AG10803 (cell line): ENCODE data around the gene CYB5A.

ENCODE experiments used
- DNase-seq: peaks from one replicate; pipeline ENCODE4 v3.0.0; 2010; ENCODE audit warnings: low read depth
- H3K4me3 ChIP-seq: 2 replicates; pipeline ENCODE4 v1.5.1; 2011; ENCODE audit warnings: mild to moderate bottlenecking, low read length, control low read depth
- TF ChIP-seq, protein P1 (sequence below): conservative IDR thresholded peaks from 2 replicates; pipeline ENCODE4 v1.5.1; 2011; ENCODE audit warnings: mild to moderate bottlenecking, low read length, control low read depth, inconsistent platforms

The CYB5A gene

DNA sequence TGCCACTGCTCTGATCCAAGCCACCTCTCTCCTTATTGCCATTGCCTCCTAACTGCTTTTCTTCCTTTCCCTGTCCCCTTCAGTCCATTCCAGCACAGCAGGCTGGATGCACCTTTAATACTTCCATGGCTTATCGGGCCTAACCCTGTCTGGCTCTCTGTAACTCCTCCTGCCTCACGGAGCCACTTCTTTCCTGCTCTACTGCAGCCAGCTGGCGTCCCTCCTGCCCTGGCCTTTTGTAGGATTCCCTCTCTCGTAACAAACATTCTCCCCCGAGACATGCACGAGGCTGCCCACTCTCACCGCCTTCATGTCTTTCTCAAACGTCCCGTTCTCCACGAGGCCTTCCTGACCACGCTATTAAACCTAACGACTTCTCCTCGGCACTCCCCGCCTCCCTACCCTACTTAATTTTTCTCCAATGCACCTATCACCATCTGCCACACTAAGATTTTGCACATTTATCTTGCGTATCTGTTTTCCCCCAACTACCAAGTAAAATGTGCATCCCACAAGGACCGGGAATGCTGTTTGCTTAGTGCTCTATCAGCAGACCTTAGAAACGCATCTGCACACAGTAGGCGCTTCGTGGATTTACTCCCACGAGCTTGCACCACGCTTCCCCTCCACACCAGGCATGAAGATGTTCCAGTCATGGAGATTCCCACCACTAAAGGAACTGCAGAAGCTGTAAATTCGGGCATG, 23.1 kb upstream of the CYB5A start:
- TF ChIP-seq, protein P1, sequence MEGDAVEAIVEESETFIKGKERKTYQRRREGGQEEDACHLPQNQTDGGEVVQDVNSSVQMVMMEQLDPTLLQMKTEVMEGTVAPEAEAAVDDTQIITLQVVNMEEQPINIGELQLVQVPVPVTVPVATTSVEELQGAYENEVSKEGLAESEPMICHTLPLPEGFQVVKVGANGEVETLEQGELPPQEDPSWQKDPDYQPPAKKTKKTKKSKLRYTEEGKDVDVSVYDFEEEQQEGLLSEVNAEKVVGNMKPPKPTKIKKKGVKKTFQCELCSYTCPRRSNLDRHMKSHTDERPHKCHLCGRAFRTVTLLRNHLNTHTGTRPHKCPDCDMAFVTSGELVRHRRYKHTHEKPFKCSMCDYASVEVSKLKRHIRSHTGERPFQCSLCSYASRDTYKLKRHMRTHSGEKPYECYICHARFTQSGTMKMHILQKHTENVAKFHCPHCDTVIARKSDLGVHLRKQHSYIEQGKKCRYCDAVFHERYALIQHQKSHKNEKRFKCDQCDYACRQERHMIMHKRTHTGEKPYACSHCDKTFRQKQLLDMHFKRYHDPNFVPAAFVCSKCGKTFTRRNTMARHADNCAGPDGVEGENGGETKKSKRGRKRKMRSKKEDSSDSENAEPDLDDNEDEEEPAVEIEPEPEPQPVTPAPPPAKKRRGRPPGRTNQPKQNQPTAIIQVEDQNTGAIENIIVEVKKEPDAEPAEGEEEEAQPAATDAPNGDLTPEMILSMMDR: no peak
- H3K4me3 ChIP-seq: no peak overlapping the region
- no peak for DNase-seq

DNA sequence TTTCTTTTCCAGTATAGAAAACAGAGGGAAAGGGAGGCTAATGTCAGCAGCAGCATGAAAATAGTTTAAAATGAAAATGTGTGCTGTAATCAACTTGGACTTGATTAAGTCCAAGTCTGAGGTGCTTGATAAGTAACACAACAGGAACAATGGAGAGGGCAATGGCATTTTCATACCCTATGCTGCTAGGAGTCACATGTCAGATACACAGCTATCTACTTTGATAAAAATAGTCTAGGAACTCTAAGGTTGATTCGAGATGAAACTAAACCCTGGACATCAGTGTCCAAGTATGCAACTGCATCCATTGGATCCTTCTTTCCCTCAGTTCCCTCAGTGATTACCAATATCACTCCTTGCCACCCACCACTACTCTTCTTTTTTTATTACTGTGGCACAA, 19.2 kb upstream of the CYB5A start:
- TF ChIP-seq, protein P1: no peak
- no peak for DNase-seq
- H3K4me3 ChIP-seq: no peak overlapping the region

DNA sequence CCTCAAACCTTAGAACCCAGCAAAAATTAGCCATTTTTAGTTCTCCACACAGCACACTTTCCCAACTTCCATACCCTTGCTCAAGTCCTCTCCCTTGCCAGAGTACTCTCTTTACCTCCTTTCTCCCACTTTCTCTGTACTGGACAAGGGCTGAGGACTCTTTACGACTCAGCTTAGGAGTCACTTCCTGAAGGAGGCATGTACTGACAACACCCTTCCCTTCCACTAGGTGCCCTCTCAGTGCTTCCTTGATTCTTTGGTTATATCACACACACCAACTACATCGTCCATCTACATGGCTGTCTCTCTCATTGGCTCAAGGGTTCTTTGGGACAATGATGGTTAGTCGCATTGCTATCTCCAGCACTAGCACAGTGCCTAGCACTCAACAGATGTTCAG, 18.6 kb upstream of the CYB5A start:
- DNase-seq: peak; percentile 58
- no peak overlapping the region for H3K4me3 ChIP-seq
- TF ChIP-seq, protein P1: peak; percentile 66

DNA sequence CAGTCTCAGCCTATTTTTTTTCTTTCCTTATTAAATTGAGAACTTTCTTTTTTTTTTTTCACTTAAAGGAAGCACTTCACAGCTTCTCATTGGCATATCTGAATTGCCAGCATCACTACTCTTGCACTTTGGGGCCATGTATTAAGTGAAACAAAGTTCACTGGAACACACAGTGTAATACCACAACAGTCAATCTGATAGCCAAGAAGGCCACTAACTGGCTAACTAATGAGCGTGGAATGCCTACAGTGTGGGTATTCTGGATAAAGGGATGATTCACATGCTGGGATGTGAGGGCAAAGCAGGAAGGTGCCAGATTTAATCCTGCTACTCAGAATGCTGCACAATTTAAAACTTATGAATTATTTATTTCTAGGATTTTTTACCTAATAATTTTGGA, 12.2 kb upstream of the CYB5A start:
- TF ChIP-seq, protein P1: no peak
- peak; percentile 61 for DNase-seq
- H3K4me3 ChIP-seq: no peak overlapping the region

DNA sequence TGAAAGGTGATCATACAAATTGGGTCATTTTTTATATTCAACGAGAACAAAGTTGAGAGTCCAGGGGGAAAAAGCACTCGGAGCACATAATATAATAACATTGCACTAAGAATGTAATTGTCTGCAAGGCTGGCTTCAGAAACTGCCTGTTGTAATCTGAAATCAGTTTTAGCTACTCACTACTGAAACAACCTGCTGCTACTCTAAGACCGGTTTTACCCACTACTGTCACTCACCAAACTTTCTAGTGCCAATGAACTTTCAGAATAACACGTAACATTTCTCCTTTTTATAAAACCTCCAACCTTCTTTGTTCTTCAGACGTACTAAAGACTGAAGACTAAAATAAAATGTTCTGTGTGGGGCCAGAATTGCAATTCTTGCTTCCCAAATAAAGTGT, 11.5 kb upstream of the CYB5A start:
- DNase-seq: no peak
- TF ChIP-seq, protein P1: no peak
- H3K4me3 ChIP-seq: no peak overlapping the region

DNA sequence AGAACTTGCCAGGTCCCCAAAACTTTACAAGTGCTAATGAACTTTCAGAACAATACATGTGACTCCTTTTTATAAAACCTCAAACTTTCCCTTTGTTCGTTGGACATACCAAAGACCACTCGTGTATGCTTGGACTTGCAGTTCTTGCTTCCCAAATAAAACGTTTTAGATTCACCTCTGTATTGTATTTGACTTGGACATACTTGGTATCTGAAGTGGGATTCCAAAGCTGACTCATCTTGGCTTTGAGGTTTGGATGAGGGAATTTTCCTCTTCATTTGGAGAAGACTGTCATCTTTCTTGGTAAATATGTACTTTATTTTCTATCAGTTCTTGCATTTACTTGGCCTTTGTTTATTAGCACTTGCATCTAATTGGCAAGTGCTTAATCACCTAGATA, 8.0 kb upstream of the CYB5A start:
- H3K4me3 ChIP-seq: no peak overlapping the region
- DNase-seq: peak; percentile 34
- TF ChIP-seq, protein P1: no peak

DNA sequence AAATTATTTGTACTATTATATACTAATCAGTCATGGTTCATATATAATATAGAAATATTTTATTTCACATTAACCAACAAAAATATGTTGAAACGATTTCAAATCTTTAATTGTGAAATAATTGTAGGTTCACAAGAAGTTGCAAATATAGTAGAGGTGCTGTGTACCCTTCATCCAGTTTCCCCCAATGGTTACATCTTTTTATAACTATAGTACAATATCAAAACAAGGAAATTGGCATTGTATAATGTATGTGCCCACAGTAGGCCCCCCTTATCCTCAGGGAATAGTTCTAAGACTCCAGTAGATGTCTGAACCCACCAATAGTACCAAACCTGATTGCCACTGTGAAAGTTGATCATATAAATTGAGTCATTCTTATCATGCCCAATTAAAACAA, 7.4 kb upstream of the CYB5A start:
- DNase-seq: no peak
- H3K4me3 ChIP-seq: no peak overlapping the region
- TF ChIP-seq, protein P1: no peak
